ENCODE measurements around the gene LSM2.
"Not testable (repeated sequence)": the region's sequence is repeated elsewhere in the genome, so short reads cannot be mapped to it uniquely, and the experiment has no call there.

Gene LSM2

DNA sequence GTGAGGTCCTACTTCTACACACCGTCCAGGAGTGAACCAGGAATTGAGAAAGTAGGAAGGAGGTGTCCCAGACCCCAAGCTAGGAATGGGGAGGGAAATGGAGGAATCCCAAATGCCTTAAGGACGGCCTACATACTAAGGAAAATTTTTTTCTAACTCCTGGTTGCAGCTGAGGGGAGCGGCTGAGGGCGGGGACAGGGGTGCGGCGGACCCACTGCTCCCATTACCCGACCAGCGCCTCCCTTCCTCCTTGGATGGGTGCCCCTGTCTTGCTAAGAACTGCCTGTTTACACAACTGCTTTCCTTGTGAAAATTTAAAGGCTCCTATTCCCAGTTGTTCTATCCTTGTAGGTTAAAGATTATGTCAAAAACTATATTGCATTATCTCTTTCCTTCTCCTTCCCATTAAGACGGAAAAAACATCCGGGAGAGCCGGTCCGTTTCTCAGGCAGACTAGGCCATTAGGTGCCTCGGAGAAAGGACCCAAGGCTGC is 20.1 kb upstream of the LSM2 start:
- DNase-seq = peak; percentile 44

DNA sequence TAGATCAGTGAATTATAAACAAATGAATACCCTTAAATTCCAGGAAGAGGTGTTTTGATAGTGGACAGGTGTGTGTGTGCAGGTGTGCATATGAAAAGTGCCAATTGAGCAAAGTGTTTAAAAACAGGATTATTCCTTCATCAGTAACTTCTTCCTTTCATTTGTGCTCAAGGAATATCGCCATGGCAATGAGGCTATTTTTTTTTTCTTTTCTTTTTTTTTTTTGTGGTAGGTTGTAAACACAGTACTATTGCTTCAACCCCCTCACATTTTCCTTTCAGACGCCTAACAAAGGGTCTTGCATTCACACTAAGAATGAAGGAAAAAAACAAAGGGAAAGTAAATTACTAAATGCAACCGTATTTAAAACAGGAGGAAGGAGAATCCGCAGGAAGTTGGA is 18.8 kb upstream of the LSM2 start:
- no peak for DNase-seq

DNA sequence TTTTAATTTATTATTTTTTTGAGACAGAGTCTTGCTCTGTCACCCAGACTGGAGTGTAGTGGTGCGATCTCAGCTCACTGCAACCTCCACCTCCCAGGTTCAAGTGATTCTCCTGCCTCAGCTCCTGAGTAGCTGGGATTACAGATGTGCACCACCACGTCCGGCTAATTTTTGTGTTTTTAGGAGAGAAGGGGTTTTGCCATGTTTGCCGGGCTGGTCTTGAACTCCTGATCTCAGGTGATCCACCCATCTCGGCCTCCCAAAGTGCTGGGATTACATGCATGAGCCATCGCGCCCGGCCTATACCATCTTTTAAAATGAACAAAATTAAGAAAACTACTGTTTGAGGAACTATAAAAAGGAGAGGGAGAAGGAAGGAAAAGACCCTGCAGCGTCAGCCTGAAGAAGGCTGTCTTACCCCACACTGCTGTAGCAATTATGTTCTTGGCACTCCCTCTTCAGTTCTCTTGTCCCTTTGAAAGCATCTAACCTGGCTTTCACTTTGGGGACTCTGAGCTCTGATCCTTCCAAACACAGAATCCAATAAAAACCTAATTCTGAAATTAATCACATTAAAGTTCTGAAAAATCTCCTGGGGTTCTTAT is 16.9 kb upstream of the LSM2 start:
- not testable (repeated sequence) for DNase-seq

DNA sequence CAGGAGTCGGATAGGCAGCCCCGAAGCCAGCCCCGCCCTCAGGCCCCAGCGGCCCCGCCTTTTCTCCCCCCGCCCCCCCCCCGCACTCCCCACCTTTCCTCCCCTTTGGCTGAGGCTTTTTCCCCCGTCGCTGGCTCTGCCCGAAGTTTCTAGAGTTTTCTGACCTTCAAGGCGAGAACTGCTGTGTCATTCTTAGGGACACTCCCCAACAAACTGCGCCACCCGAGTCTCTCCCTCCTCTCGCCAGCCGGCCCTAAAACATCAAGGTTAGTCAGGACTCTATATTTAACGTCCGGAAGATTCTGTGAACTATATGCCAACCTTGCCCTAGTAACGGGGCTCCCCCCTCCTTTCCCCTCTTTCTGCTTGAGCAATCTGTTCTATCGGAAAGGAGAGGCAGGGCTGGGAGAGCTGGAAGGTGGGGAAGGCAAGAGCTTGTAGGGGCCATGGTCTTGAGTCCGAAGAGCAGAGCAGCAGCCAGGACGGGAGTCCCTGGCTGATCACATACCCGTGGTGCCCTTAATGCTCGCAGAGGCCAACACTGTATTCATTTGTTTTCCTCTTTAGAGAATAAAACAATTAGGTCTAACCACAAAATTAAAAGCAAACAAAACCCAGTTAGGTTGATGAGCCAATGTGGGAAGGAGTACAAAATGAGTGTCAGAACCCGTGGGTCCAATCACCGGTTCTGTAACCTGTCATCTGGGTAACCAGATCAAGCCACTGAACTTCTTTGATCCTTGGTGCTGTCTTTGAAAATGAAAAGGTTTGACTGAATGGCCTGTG is 15.5 kb upstream of the LSM2 start:
- peak; percentile 69 for DNase-seq

DNA sequence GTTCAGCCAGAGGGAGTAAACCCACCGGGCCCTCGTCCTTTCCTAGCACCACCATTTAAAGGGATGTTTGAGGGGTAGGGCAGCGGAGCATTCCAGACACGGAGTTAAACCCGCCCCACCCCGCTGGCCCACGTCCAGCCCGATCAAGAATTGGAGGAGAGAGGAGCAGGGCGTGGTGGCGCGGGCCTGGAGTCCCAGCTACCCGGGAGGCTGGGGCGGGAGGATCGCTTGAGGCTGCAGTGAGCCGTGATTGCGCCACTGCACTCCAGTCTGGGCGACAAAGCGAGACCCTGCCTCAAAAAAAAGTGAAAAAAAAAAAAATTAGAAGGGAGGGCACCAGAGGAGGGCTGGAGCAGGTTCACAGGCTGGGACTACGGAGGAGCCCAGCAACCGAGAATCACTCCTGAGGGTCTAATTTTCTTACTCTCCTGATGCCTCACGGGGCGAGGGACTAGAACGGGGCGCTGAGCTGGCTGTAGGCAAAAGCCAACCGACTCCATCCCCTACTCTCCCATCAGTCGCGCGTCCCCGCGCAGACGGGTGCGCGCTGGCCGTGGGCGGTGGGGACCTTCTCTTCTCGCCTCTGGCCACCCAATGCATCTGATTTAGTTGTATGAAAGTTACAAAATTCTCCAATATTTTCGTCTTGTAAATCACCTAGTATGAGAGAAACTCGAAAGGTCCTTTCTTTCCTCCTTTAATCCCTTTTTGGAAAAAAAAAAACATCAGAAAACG is 14.7 kb upstream of the LSM2 start:
- peak; percentile 69 for DNase-seq

DNA sequence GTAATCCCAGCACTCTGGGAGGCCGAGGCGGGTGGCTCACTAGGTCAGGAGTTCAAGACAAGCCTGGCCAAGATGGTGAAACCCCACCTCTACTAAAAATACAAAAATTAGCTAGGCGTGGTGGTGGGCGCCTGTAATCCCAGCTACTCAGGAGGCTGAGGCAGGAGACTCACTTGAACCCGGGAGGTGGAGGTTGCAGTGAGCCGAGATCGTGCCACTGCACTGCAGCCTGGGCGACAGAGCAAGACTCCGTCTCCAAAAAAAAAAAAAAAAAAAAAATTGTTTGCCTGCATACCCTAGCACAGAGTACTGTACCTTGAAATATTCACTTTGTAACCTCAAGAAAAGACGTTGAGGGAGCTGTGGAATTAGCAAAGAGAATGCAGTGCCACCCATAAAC is 13.6 kb upstream of the LSM2 start:
- not testable (repeated sequence) for DNase-seq

DNA sequence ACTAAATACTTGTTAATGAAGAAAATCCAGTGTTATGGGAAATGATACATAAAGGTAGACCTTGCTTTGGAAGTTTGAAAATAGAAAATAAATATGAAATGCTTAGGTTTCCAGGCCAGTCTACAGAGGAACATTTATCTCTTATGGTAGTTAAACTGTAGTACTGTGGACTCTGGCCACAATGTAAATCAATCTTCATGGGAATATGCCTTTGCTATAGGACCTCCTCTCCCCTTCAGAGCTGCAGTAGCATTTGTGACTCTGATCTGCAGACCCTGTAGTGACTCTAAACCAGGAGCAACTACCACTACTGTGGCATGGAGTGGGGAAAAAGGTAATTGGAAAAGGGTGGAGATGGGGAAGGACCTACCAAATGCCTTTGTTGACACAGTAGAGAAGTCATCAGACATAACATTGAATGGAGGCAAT is 13.1 kb upstream of the LSM2 start:
- DNase-seq = no peak

DNA sequence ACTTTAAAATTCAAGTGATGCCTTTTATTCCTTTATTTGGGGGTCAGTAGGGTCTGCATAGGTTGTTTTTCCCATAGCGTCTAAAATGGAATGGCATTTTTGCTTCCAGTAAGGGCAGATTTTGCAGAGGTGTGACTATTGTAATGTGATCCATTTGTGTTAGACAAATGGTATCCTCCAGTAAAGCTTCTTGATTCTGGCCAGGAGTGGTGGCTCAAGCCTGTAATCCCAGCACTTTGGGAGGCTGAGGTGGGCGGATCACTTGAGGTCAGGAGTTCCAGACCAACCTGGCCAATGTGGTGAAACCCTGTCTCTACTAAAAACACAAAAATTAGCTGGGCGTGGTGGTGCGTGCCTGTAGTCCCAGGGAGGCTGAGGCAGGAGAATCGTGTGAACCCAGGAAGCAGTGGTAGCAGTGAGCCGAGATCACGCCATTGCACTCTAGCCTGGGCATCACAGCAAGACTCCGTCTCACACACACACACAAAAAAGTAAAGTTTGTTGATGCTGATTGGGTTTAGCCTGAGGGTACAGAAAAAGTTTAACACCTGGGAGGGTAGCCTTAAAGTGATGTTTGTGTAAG is 11.3 kb upstream of the LSM2 start:
- not testable (repeated sequence) for DNase-seq

DNA sequence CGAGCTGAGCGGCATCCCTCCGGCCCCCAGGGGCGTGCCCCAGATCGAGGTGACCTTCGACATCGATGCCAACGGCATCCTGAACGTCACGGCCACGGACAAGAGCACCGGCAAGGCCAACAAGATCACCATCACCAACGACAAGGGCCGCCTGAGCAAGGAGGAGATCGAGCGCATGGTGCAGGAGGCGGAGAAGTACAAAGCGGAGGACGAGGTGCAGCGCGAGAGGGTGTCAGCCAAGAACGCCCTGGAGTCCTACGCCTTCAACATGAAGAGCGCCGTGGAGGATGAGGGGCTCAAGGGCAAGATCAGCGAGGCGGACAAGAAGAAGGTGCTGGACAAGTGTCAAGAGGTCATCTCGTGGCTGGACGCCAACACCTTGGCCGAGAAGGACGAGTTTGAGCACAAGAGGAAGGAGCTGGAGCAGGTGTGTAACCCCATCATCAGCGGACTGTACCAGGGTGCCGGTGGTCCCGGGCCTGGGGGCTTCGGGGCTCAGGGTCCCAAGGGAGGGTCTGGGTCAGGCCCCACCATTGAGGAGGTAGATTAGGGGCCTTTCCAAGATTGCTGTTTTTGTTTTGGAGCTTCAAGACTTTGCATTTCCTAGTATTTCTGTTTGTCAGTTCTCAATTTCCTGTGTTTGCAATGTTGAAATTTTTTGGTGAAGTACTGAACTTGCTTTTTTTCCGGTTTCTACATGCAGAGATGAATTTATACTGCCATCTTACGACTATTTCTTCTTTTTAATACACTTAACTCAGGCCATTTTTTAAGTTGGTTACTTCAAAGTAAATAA is 10.6 kb upstream of the LSM2 start:
- not testable (repeated sequence) for DNase-seq

DNA sequence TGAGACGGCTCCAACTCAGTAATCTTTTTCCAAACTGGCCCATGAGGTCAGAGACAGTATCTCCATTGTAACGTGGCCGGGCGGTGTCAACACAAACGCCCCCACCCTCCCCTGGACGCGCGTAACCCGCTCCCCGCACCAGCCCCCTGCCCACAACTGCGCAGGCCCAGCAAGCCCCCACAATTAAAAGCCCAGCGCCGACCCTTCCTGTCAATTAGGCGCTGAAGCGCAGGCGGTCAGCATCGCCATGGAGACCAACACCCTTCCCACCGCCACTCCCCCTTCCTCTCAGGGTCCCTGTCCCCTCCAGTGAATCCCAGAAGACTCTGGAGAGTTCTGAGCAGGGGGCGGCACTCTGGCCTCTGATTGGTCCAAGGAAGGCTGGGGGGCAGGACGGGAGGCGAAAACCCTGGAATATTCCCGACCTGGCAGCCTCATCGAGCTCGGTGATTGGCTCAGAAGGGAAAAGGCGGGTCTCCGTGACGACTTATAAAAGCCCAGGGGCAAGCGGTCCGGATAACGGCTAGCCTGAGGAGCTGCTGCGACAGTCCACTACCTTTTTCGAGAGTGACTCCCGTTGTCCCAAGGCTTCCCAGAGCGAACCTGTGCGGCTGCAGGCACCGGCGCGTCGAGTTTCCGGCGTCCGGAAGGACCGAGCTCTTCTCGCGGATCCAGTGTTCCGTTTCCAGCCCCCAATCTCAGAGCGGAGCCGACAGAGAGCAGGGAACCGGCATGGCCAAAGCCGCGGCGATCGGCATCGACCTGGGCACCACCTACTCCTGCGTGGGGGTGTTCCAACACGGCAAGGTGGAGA is 8.5 kb upstream of the LSM2 start, which contains the start of the genes HSPA1A and HSPA1L:
TSS of gene HSPA1A (plus strand) at position 519 of the 814 bp plus-strand sequence. CDS start at position 733, 214 bp downstream.
TSS of gene HSPA1L (minus strand) at position 259 of the 814 bp plus-strand sequence. CDS start 3,311 bp downstream, outside the sequence.
- DNase-seq = peak; percentile 66

DNA sequence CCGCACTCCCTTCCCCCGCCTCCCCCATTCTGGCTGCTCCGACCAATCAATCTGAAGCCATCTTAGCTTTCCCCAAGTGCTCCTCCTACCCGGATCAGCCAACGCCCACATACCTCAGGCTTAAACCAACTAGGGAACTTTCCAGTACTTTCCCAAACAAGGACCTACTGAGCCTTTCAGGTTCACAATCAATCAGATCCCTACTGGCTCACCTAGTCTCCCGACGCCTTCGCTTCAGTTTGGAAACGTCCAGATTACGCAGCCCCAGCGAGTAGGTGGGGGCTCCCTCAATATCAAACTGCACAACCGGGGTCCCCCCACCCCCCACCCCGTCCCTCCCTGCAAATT is 7.9 kb upstream of the LSM2 start:
- peak; percentile 67 for DNase-seq

DNA sequence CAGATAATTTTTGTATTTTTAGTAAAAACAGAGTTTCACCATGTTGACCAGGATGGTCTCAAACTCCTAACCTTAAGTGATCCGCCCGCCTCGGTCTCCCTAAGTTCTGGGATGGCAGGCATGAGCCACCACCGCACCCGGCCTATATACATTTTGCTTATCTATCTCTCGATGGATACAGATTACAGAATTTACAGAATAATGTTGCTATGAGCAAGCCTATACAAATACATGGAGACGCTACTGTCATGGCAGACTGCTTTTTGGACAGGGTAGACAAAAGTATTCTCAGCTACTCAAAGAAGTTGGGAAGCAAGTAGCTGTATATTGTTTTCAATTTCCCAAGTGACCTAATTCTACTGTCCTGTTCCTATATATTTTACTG is 6.7 kb upstream of the LSM2 start:
- no peak for DNase-seq

DNA sequence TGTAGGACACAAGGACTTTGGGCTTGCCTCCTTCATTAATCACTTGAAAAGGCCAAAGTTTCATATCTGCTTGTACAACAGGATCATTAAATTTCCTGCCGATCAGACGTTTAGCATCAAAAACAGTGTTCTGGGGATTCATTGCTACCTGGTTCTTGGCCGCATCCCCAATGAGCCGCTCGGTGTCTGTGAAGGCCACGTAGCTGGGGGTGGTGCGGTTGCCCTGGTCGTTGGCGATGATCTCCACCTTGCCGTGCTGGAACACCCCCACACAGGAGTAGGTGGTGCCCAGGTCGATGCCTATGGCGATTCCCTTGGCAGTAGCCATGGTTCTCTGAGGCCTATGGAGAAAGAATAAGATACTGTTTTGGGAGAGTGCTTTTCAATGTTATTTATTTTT is 4.9 kb upstream of the LSM2 start:
- DNase-seq = no peak

DNA sequence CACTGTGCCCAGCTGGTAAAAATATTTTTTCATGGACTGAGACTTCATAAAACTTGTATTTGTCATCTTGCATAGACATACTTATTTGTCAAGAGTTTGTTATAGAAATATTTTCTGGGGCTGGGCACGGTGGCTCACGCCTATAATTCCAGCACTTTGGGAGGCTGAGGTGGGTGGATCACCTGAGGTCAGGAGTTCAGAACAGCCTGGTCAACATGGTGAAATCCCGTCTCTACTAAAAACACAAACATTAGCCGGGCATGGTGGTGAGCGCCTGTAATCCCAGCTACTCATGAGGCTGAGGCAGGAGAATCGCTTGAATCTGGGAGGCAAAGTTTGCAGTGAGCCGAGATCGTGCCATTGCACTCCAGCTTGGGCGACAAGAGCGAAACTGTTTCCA is 1.8 kb upstream of the LSM2 start:
- not testable (repeated sequence) for DNase-seq

DNA sequence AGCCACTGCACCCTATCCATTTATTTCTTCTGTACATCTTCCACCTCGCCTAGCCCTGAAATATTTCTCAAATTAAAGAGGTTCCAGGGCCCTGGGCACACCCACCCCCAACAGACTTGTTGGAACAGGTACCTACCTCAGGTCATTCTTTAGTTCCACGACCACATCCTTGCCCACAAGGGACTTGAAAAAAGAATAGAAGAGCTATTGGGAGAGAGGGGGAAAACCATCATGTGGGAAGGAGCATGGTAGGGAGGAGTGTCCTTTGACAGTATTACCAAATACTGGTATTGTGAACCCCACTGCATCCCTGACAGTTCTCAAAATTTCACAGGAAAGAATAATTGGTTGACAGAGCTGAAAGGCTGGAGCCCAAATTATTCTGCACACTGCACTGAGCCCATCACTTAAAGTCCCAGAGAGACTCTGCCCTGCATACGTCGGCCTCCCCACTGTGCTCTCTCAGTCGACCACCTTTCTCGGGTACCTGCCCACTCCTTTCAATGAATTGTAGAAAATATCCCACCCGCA is 762 bp downstream of the LSM2 start:
- DNase-seq = no peak

DNA sequence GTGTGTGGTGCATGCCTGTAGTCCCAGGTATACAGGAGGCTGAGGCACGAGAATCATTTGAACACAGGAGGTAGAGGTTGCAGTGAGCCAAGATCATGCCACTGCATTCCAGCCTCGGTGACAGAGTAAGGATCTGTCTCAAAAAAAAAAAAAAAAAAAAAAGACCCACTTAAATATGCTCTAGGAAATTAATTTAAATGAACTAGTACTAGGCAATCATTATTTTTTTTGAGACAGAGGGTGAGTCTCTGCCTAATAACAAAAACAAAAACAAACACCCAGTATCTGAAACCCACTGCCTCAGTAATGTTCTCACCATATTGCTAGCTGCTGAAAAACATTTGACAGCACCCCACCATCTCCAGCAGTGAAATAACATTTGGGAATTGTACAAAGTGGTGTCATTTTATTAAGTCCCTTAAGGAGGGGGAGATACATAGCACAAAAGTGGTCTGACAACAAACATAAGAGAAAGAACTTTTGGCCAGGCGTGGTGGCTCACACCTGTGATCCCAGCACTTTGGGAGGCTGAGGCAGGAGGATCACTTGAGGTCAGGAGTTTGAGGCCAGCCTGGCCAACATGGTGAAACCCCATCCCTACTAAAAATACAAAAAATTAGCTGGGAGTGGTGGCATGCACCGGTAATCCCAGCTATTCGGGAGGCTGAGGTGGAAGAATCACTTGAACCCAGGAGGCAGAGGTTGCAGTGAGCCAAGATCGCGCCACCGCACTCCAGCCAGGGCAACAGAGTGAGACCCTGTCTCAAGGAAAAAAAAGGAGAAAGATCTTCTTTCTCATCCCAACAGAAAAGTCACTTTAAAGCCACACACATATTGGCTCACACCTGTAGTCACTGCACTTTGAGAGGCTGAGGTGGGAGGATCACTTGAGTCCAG is 5.5 kb downstream of the LSM2 start:
- not testable (repeated sequence) for DNase-seq

DNA sequence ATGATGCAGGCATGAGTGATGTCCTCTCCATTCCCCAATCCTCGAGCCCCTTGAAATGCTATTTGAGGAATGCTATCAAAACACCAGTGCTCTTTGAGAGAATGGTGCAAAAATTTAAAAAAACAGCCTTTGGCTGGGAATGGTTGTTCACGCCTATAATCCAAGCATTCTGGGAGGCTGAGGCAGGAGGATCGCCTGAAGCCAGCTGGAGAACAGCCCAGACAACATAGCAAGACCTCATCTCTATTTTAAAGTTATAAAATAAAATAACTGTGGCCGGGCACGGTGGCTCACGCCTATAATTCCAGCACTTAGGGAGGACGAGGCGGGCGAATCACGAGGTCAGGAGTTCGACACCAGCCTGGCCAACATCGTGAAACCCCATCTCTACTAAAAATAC is 7.0 kb downstream of the LSM2 start:
- DNase-seq = no peak

DNA sequence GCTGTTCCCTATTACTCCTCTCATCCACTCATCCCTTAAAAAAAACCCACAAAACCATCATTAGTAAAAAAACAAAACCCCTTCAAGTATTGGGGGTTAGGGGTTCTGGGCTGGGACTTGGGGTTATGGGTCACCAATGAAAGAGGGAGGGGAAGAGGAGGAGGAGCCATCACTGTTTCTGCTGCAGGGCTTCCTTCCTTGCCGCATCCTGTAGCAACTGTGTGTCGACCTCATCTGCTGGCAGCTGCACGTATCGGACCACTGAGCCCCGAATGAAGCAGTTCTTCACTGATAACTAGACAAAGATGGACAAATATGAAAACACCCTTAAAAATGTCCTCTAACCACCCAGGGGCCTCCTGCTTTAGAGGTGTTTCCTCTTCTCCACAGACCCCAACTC is 9.2 kb downstream of the LSM2 start:
- DNase-seq = no peak

DNA sequence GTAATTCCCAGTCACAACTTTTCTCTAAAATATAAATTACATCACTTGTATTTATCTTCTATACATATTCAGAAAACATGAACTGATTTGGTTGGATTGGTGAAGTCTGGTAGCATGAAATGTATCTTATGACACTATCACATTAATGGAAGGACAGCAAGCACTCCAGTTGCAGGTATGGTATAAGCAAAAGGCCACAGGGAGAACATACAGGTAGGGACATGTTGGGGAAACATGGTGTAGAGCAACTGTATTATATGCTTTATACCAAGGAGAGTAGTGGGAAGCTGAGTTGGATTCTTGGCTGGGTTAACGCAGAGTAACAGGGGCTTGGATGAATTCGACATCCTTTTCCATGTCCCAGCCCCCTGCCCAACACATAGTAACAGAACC is 9.8 kb downstream of the LSM2 start:
- DNase-seq = no peak
